ENCODE measurements around the gene PRTFDC1. TPM values are rescaled to one million over a fixed set of nuclear protein-coding genes. Genes with fewer than 3 reads are reported as not detected.
A peak's percentile ranks its signal among the peaks of the same experiment; 100 is the strongest.

Gene PRTFDC1
- total RNA-seq, 2 donors from 2014 or later = 14.5 to 18.3 TPM

DNA sequence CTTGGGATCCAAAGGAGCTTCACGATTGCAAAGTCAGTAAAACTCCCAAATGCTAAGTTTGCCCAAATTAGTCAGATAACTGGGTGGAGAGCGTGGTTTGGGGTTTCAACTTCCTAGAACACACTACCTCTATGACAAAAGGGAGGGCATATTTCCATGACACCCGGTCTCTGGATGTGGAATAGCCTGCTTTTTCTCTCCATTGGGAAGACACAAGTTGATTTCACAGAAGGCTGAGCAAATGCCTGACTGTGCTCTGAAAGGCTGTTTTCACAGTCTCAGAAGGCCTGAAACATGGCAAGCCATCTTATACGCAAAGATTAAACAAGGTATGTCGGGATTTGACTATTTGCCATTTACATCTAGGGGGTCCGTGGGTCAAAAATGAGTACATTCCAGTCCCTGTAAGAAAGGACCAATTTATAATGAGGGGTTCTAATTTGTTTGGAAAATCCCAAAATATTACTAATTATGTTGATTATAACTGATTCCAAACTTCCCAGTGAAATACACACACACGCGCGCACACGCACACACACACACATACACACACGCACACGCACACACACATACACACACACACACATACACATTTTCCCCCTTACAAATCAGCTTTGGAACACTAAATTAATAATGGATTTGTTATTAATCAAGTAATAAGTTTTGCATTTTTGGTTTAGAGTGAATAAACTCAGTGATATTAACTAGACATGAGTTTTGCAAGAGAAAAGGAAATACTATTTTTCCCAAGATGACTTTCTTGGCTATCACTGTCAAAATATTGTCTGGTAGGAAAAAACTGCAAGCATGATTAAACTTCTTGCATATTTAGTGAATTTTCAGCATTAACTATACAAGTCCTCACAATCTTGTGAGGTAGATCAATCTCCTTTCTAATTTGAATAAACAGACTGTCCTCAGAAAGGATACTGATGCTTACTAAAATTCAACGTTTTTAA lies 105.0 kb downstream of the PRTFDC1 start:
- Histone ChIP-seq H3K27ac (ENCODE audit: low read depth, low read length) (peak overlapping the region; percentile 29), H3K9me3 (ENCODE audit: control insufficient read depth, low read length) (no peaks in the 10 kb centered on the region), H3K27me3 (ENCODE audit: control insufficient read depth, insufficient read depth, low read length, poor library complexity, severe bottlenecking) (no peaks in the 10 kb centered on the region), H3K4me1 (ENCODE audit: control insufficient read depth, insufficient read depth, low read length) (no peaks in the 10 kb centered on the region), H3K36me3 (ENCODE audit: control insufficient read depth, insufficient read depth, low read length) (no peaks in the 10 kb centered on the region), H3K4me3 (ENCODE audit: low read length) (no peak overlapping the region), H3K9ac (ENCODE audit: extremely low read depth, low read length, poor library complexity, severe bottlenecking) (no peak overlapping the region)
- TF ChIP-seq, protein P1, sequence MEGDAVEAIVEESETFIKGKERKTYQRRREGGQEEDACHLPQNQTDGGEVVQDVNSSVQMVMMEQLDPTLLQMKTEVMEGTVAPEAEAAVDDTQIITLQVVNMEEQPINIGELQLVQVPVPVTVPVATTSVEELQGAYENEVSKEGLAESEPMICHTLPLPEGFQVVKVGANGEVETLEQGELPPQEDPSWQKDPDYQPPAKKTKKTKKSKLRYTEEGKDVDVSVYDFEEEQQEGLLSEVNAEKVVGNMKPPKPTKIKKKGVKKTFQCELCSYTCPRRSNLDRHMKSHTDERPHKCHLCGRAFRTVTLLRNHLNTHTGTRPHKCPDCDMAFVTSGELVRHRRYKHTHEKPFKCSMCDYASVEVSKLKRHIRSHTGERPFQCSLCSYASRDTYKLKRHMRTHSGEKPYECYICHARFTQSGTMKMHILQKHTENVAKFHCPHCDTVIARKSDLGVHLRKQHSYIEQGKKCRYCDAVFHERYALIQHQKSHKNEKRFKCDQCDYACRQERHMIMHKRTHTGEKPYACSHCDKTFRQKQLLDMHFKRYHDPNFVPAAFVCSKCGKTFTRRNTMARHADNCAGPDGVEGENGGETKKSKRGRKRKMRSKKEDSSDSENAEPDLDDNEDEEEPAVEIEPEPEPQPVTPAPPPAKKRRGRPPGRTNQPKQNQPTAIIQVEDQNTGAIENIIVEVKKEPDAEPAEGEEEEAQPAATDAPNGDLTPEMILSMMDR (conservative IDR thresholded peaks at IDR 0.05) = no peak
- Mint-ChIP-seq H3K27ac (no peak overlapping the region), H3K27me3 (ENCODE audit: insufficient read depth) (no peaks in the 10 kb centered on the region), H3K4me1 (peaks cover 23% of the 10 kb centered on the region), H3K9me3 (no peaks in the 10 kb centered on the region), H3K4me3 (no peak overlapping the region), H3K36me3 (ENCODE audit: low read depth) (no peaks in the 10 kb centered on the region)
- WGBS, 2 experiments (ENCODE audit: insufficient coverage in 1 of 2, insufficient read length in 1 of 2) = 82 to 85% methylated on average over 5 to 13 of the region's 13 CpGs
- DNase-seq = no peak

DNA sequence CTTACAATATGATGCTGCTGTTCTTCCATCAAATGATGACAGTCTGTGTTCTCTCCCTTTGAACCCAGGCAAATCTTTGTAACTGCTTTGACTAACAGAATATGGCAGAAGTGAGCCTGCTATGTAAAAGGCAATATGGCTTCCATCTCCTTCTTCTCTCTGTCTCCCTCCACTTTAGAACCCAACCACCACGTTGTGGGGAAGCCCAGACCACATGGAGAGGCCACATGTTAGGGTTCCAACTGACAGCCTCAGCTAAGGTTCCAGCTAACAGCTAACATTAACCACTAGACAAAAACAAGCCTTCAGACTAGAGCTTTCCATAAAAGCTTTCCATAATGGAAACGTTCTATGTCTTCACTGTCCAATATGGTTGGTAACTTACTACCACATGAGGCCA lies 107.7 kb downstream of the PRTFDC1 start:
- H3K4me1 ChIP-seq (ENCODE audit: control insufficient read depth, insufficient read depth, low read length) = no peaks in the 10 kb centered on the region
- no peaks in the 10 kb centered on the region for H3K27me3 ChIP-seq (ENCODE audit: control insufficient read depth, insufficient read depth, low read length, poor library complexity, severe bottlenecking)
- Mint-ChIP-seq H3K4me3 (no peak overlapping the region), H3K36me3 (ENCODE audit: low read depth) (no peaks in the 10 kb centered on the region), H3K27me3 (ENCODE audit: insufficient read depth) (no peaks in the 10 kb centered on the region), H3K27ac (no peak overlapping the region), H3K4me1 (peaks cover 13% of the 10 kb centered on the region), H3K9me3 (no peaks in the 10 kb centered on the region)
- H3K27ac ChIP-seq (ENCODE audit: low read depth, low read length) = no peak overlapping the region
- no peaks in the 10 kb centered on the region for H3K9me3 ChIP-seq (ENCODE audit: control insufficient read depth, low read length)
- no peaks in the 10 kb centered on the region for H3K36me3 ChIP-seq (ENCODE audit: control insufficient read depth, insufficient read depth, low read length)
- 94 to 100% methylated on average over 2 of the region's 2 CpGs for WGBS, 2 experiments (ENCODE audit: insufficient coverage in 1 of 2, insufficient read length in 1 of 2)
- no peak for DNase-seq
- TF ChIP-seq, protein P1 (conservative IDR thresholded peaks at IDR 0.05) = no peak
- H3K9ac ChIP-seq (ENCODE audit: extremely low read depth, low read length, poor library complexity, severe bottlenecking) = no peak overlapping the region
- no peak overlapping the region for H3K4me3 ChIP-seq (ENCODE audit: low read length)

DNA sequence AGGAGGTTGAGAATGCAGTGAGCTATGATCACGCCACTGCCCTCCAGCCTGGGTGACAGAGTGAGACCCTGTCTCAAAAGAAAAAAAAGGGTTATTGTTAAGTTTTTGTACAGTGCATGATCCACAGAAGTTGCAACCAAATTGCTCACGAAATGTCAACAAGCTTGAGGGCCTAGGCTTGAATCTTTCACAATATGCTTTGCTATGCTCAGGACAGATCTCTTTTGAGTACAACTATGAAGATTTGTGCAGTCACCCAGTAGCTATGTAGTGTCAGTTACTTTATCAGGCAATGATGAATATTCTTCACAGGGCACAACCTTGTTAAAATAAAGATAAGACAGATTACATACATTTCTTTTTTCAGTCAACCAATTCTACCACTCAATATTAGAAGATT lies 109.2 kb downstream of the PRTFDC1 start:
- Mint-ChIP-seq H3K4me3 (no peak overlapping the region), H3K27me3 (ENCODE audit: insufficient read depth) (no peaks in the 10 kb centered on the region), H3K36me3 (ENCODE audit: low read depth) (no peaks in the 10 kb centered on the region), H3K4me1 (peaks cover 3% of the 10 kb centered on the region), H3K27ac (no peak overlapping the region), H3K9me3 (no peaks in the 10 kb centered on the region)
- no peaks in the 10 kb centered on the region for H3K27me3 ChIP-seq (ENCODE audit: control insufficient read depth, insufficient read depth, low read length, poor library complexity, severe bottlenecking)
- H3K4me3 ChIP-seq (ENCODE audit: low read length) = no peak overlapping the region
- no peak overlapping the region for H3K27ac ChIP-seq (ENCODE audit: low read depth, low read length)
- no peaks in the 10 kb centered on the region for H3K9me3 ChIP-seq (ENCODE audit: control insufficient read depth, low read length)
- no peaks in the 10 kb centered on the region for H3K4me1 ChIP-seq (ENCODE audit: control insufficient read depth, insufficient read depth, low read length)
- no peaks in the 10 kb centered on the region for H3K36me3 ChIP-seq (ENCODE audit: control insufficient read depth, insufficient read depth, low read length)
- 46 to 50% methylated on average over 2 of the region's 2 CpGs for WGBS, 2 experiments (ENCODE audit: insufficient coverage in 1 of 2, insufficient read length in 1 of 2)
- no peak overlapping the region for H3K9ac ChIP-seq (ENCODE audit: extremely low read depth, low read length, poor library complexity, severe bottlenecking)
- TF ChIP-seq, protein P1 (conservative IDR thresholded peaks at IDR 0.05) = no peak
- DNase-seq = no peak

Data from endodermal cell (in vitro differentiated cells).